D721Med (cell line): ENCODE data around the gene FREY1.
A peak's percentile ranks its signal among the peaks of the same experiment; 100 is the strongest.

Experiments
- DNase-seq: peaks from one replicate; pipeline ENCODE4 v3.0.0; 2011; ENCODE audit warnings: low spot score; ENCODE audit not compliant: insufficient read length
- FAIRE-seq: peaks from 2 replicates; lab custom pipeline; 2011; peaks lifted over from hg19 to GRCh38; lab: Jason Lieb, UNC
- TF ChIP-seq, protein P1 (sequence below): IDR thresholded peaks from 2 replicates; pipeline ENCODE4 v1.5.1; 2012; ENCODE audit warnings: mild to moderate bottlenecking, control low read depth; ENCODE audit not compliant: insufficient read depth; ENCODE audit errors: missing control alignments

Gene FREY1

DNA sequence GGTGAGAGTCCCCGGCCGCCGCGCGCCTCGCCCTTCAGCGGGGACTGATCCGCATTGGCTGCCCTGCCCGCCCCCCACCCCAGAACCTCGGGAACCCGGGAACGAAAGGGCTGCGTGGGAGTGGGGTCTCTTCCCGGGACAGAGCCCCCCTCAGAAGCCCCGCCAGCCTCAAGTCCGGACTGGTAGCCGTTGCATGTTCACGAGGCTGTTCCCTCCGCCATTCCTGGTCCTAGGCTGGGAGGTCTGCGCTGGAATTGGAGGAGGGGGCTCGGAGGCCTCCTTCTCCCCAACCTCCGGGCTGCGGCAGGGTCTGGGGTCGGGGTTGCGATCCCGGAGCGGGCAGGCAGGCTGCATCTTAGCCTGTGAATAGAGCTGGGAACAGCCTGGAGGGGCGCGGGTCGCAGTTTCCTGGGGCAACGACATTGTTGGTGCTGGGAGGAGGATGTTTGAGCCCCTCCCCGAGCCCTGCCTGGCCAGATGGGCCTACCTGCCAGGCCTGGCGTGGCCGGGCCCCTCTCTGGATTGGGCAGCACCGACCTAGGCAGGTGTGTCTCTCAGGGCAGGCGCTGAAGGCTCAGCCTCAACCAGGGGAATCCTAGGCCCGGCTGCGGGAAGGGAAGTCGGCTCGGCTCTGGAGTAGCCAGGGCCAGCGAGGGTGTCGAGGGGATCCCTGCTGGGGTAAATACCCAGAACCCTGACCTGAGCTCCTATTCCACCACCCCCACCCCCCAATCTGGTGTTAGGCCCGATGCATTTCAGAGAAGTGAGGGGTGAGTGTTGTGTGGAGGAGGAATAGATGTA is 20.9 kb downstream of the FREY1 start:
- no peak for FAIRE-seq
- TF ChIP-seq, protein P1, sequence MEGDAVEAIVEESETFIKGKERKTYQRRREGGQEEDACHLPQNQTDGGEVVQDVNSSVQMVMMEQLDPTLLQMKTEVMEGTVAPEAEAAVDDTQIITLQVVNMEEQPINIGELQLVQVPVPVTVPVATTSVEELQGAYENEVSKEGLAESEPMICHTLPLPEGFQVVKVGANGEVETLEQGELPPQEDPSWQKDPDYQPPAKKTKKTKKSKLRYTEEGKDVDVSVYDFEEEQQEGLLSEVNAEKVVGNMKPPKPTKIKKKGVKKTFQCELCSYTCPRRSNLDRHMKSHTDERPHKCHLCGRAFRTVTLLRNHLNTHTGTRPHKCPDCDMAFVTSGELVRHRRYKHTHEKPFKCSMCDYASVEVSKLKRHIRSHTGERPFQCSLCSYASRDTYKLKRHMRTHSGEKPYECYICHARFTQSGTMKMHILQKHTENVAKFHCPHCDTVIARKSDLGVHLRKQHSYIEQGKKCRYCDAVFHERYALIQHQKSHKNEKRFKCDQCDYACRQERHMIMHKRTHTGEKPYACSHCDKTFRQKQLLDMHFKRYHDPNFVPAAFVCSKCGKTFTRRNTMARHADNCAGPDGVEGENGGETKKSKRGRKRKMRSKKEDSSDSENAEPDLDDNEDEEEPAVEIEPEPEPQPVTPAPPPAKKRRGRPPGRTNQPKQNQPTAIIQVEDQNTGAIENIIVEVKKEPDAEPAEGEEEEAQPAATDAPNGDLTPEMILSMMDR: no peak
- DNase-seq: no peak

DNA sequence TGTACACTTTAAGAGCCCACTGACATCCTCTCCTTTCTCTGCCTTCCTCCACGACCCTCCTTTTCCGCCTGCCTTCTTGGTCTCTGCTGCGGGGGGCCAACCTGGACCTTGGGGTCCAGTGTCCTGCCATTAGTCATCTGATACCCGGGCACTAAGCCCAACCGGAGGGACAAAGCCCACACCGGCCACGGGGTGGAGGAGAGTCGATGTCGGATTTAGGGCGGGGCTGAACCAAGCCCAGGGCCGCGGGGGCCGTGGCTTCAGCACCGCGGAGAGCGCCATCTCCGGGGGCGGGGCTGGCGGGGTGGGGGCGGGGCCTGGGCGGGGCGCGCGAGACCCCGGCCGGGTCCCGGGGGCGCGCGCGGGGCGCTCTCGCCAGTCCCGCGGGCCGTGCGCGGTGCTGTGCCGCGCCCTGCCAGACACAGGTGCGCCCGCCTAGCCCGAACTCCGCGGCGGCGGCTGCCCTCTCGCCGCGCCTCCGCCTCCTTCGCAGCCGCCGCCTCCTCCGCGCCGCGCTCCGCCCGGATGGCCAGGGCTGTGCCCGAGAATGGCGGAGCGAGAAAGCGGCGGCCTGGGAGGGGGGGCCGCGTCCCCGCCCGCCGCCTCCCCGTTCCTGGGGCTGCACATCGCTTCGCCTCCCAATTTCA is 21.7 kb downstream of the FREY1 start, which contains the start of gene MAPK8IP1:
Gene MAPK8IP1 (plus strand): TSS at position 378 of the 647 bp plus-strand sequence. CDS start 170 bp downstream, at position 548.
- DNase-seq: peak; percentile 86
- TF ChIP-seq, protein P1: no peak
- no peak for FAIRE-seq

DNA sequence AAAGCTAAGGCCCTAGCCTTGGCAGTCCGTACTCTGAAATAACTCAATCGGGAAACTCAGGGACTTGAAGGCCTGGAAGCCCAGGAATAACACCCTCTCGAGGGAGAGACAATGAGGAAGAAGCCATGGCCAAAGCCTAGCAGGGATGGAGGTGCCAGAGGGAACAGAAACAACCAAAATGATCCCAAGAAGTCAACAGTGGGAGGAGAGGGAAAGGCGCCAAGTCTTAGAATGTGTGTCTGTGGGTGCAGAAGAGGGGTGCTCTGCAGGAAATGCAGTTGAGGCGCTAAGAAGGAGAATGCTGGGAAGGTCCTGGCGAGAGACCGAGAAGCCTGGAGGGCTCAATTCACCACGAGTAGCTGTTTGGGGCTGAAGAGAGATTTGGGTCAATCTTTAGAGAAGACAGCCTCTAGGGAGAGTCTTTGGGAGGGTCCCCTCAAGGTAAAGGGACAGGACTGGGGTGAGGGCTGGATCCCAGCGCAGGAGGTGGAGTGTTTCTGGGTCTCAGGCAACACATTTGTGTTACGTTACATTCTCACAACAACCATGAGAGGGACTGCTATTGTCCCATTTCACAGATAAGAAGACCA is 22.4 kb downstream of the FREY1 start:
- TF ChIP-seq, protein P1: no peak
- no peak for DNase-seq
- no peak for FAIRE-seq

DNA sequence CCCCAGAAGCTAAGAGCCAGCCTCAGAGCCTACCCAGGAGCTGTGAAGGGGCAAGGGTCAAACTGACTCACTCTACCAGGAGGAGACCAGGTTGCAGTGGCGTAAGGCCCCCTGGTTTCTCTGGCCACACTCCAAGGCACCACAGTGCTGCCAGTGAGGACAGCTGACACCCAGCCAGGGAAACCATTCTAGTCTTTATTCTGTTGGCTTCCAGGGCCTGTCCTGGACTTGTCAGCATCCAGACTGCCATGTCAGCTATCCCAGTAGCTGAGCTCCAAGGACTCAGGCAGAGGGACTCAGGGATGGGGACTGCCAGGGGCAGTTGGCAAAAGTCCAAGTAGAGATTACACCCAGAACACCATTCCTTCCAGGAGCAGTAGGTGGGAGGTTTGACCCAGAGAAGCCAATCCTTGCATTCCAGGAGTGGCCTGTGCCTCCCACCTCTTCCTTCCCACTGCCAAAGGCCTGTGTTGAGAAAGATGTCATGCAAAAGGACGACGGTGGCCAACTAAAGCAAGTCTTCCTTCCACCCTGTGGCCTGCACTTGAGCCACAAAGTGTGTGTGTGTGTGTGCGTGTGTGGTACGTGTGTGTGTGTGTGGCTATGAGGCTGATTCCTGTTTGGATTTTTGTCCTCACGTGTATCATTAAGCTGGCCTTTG is 25.2 kb downstream of the FREY1 start:
- FAIRE-seq: no peak

DNA sequence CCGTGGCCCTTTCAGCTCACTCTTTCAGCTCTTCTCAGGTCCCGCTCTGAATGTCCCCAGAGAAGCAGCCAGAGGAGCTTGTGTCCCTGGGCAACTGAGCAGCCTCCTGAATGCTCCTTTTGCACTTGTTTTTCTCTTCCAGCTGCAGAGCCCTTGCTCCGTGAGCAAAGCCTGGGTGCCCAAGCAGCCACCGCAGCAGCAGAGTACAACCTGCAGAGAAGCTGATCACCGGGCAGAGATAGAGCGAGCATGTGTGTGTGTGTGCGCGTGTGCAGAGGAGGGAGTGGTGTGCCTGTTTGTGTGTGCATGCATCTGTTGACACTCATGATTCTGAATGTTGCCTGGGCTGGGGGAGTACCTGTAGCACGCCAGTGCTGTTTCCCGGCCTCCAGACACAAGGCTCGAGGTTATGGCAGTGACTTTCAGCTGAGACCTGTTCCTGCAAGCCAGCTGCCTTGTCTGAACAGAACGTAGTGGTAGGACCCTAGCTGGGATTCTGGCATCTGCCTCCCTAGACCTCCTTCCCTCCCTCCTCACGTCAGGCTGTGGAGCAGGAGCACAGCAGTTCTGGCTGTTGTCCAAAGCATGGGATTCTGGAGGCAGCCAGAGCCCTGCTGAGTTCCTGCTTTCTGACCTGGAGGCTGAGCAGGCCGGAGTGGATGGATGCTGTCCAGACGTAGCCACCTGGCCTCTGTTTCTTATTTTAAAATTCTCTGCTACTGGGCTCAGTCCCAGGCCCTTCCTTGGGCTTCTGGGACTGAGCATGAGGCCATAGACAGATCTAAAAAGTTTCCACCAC is 26.1 kb downstream of the FREY1 start:
- FAIRE-seq (no peak), DNase-seq (no peak)
- TF ChIP-seq, protein P1: no peak

More for the DNA sequence above, 25.2 kb downstream of the FREY1 start:
- TF ChIP-seq, protein P1: no peak
- no peak for DNase-seq
